OCI-LY3 (cell line): ENCODE measurements around the gene ASTE1.

Experiments used
- EZH2phosphoT487 ChIP-seq: fragments of 200-600 bp; shearing (Covaris generic); IDR thresholded peaks from 2 replicates; pipeline ENCODE4 v1.6.1; 2018; ENCODE audit warnings: antibody characterized with exemption, mixed run types, low read depth
- TF ChIP-seq, protein P1 (sequence below): fragments of 200-600, 300-600 bp; sonication (generic); IDR thresholded peaks from 2 replicates; pipeline ENCODE4 v1.5.1; 2014; ENCODE audit warnings: antibody characterized with exemption, low read length, low read depth

DNA sequence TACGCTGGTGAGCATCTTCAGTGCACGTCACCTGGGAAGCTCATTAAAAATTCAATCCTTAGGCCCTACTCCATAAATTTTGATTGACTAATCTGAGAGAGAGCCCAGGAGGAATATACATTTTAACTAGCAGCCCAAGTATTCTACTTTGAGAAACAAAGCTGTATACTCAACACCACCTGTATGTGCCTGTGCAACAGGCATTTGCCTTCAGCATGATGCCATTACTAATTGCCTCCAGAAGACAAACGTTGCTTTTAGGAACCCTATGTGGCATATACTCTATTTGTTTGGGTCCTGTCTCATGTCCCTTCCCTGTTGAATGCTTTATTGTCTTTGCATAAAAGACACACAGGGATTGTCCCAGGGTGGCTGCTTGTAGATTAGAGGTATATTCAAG lies 7.7 kb downstream of the ASTE1 start:
- TF ChIP-seq EZH2phosphoT487: no peak
- TF ChIP-seq, protein P1, sequence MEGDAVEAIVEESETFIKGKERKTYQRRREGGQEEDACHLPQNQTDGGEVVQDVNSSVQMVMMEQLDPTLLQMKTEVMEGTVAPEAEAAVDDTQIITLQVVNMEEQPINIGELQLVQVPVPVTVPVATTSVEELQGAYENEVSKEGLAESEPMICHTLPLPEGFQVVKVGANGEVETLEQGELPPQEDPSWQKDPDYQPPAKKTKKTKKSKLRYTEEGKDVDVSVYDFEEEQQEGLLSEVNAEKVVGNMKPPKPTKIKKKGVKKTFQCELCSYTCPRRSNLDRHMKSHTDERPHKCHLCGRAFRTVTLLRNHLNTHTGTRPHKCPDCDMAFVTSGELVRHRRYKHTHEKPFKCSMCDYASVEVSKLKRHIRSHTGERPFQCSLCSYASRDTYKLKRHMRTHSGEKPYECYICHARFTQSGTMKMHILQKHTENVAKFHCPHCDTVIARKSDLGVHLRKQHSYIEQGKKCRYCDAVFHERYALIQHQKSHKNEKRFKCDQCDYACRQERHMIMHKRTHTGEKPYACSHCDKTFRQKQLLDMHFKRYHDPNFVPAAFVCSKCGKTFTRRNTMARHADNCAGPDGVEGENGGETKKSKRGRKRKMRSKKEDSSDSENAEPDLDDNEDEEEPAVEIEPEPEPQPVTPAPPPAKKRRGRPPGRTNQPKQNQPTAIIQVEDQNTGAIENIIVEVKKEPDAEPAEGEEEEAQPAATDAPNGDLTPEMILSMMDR: no peak
